Calu3 (cell line): ENCODE measurements around the gene MEGF10. TPM values are rescaled to one million over a fixed set of nuclear protein-coding genes. Genes with fewer than 3 reads are reported as not detected.

Source experiments
- BruUV-seq: library from RNA; stranded (reverse); fragments of 400-500 nt; replicated peaks from 2 replicates; lab custom pipeline; 2021; lab: Mats Ljungman, UMichigan
- CTCF ChIA-PET: fragments of 300-600 bp; sonication (Branson Sonifier 250); formaldehyde crosslinking; loops from one replicate; lab custom pipeline; 2022; ENCODE audit warnings: antibody characterized with exemption; lab: Charles Lee
- DNase-seq: peaks from one replicate; pipeline ENCODE4 v3.0.0; 2022
- H3K27ac Mint-ChIP-seq: one replicate; pipeline ENCODE4 v1.8.0; 2022; ENCODE audit warnings: mixed read lengths; ENCODE audit not compliant: unreplicated experiment
- H3K27me3 Mint-ChIP-seq: one replicate; pipeline ENCODE4 v1.8.0; 2022; ENCODE audit warnings: mixed read lengths; ENCODE audit not compliant: unreplicated experiment
- H3K36me3 Mint-ChIP-seq: one replicate; pipeline ENCODE4 v1.8.0; 2022; ENCODE audit warnings: mild to moderate bottlenecking, moderate library complexity, mixed read lengths; ENCODE audit not compliant: insufficient read depth, unreplicated experiment
- H3K4me1 Mint-ChIP-seq: one replicate; pipeline ENCODE4 v1.8.0; 2022; ENCODE audit warnings: mild to moderate bottlenecking, low read depth, mixed read lengths; ENCODE audit not compliant: unreplicated experiment
- H3K4me3 Mint-ChIP-seq: one replicate; pipeline ENCODE4 v1.8.0; 2022; ENCODE audit warnings: mild to moderate bottlenecking, low read depth, moderate library complexity, mixed read lengths; ENCODE audit not compliant: unreplicated experiment
- H3K9me3 Mint-ChIP-seq: one replicate; pipeline ENCODE4 v1.8.0; 2022; ENCODE audit warnings: low read depth, mixed read lengths; ENCODE audit not compliant: unreplicated experiment
- intact Hi-C: fragments of 100-400 bp; cut with micrococcal nuclease; formaldehyde crosslinking; loops from one replicate; pipeline ENCODE4 v1.10.0; 2022; ENCODE audit not compliant: unreplicated experiment
- total RNA-seq: library from RNA; stranded (reverse); gene quantifications from 2 replicates; pipeline ENCODE4 v1.2.3, GENCODE V29; 2022
- TF ChIP-seq, protein P1 (sequence below): fragments of 200-600 bp; IDR thresholded peaks from one replicate; pipeline ENCODE4 v1.8.0; 2022; ENCODE audit warnings: antibody characterized with exemption; ENCODE audit not compliant: unreplicated experiment

MEGF10 gene
- total RNA-seq, 1 experiment from 2014 or later = 0.71 TPM

DNA sequence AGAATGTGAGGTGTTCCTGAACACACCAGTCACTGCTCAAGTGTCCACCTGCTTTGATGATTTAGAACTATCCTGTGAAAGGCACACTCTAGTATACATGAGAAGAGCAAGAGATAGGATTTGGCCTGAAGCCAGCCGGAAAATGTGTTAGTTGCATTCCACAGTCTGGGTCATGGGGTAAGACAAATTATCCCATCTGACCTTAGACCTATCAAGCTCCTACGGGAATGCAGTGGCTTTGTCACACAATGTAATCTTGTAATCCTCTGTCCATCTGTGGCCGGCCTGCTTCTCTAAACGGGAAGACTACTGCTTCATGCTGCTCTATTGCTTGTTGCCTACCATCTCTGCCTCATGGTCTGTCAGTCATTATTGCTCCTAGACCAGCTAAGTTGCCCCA is 134.4 kb downstream of the MEGF10 start:
- no peaks in the 10 kb centered on the region for H3K36me3 Mint-ChIP-seq
- intact Hi-C loops = no loop called here
- no peaks in the 10 kb centered on the region for H3K27me3 Mint-ChIP-seq
- H3K9me3 Mint-ChIP-seq = no peaks in the 10 kb centered on the region
- peaks cover 20% of the 10 kb centered on the region for H3K4me1 Mint-ChIP-seq
- no peak overlapping the region for H3K4me3 Mint-ChIP-seq
- BruUV-seq = no TSS peak
- CTCF ChIA-PET = no interaction called here
- DNase-seq = no peak
- H3K27ac Mint-ChIP-seq = no peak overlapping the region
- TF ChIP-seq, protein P1, sequence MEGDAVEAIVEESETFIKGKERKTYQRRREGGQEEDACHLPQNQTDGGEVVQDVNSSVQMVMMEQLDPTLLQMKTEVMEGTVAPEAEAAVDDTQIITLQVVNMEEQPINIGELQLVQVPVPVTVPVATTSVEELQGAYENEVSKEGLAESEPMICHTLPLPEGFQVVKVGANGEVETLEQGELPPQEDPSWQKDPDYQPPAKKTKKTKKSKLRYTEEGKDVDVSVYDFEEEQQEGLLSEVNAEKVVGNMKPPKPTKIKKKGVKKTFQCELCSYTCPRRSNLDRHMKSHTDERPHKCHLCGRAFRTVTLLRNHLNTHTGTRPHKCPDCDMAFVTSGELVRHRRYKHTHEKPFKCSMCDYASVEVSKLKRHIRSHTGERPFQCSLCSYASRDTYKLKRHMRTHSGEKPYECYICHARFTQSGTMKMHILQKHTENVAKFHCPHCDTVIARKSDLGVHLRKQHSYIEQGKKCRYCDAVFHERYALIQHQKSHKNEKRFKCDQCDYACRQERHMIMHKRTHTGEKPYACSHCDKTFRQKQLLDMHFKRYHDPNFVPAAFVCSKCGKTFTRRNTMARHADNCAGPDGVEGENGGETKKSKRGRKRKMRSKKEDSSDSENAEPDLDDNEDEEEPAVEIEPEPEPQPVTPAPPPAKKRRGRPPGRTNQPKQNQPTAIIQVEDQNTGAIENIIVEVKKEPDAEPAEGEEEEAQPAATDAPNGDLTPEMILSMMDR = no peak

DNA sequence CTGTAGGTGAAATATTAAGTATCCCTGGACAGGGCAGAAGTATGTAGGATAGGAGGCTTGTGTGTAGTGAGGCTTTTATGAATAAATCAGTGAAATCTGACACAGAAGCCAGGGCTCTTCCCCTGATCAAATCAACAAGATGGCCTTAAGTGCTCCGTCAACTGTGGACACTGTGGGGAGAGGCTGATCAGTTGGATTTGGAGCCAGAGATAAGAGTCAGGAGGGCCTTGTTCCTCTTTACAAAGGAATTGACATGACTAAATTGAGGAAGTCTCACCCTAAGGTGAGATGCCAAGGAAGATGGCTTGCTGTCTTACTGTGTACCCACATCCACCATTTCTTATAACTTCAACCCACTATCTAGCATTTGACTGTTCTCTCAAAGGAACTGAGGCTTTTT is 135.3 kb downstream of the MEGF10 start:
- Mint-ChIP-seq H3K4me1 (peaks cover 29% of the 10 kb centered on the region), H3K27me3 (no peaks in the 10 kb centered on the region), H3K27ac (no peak overlapping the region), H3K36me3 (no peaks in the 10 kb centered on the region), H3K4me3 (no peak overlapping the region), H3K9me3 (no peaks in the 10 kb centered on the region)
- no peak for DNase-seq
- TF ChIP-seq, protein P1 = no peak
- BruUV-seq = no TSS peak
- CTCF ChIA-PET = no interaction called here
- intact Hi-C loops = no loop called here

DNA sequence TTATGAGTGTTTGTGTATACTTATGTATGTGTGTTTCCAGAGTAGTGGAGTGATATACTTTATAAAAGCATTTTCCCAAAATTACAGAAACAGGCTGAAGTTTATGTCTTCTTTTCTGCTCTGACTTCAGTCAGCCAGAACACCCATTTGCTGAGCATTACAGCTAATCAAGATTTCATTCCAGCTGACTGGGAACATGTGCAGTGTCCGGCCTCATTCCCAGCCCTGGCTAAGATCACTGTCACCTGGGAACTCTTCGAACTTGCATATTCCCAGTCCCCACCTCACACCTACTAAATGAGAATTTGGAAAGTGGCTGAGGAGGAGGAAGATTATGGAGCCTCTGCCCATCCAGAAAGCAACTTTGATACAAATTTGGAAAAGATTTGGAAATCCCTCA is 136.1 kb downstream of the MEGF10 start:
- Mint-ChIP-seq H3K27me3 (no peaks in the 10 kb centered on the region), H3K4me3 (no peak overlapping the region), H3K27ac (no peak overlapping the region), H3K9me3 (no peaks in the 10 kb centered on the region), H3K4me1 (peaks cover 34% of the 10 kb centered on the region), H3K36me3 (no peaks in the 10 kb centered on the region)
- CTCF ChIA-PET = no interaction called here
- no peak for DNase-seq
- TF ChIP-seq, protein P1 = no peak
- BruUV-seq = no TSS peak
- intact Hi-C loops = no loop called here

DNA sequence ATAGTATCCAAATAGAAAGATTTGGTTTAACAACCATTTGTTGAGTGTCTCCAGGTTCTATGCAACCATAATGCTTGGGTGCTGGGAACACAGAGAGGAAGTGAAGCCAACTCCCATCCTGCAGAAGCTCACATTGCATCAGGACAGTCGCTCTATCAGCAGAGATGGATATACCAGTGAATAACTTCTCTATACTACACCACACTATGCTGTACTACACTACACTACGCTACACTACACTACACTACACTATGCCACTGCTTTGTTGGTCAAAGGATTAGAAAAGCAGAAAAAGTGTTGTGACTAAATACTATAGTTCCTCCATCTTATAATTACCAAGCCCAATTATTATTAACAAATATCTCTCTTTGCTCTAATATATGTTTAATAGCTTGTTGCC is 137.7 kb downstream of the MEGF10 start:
- CTCF ChIA-PET = interaction anchor here (0.5 to 1.5 kb wide), 8 partner anchors 9 to 908 kb away, joined by 3 to 9 read pairs (median 4); no protein-coding TSS in a partner anchor
- TF ChIP-seq, protein P1 = no peak
- Mint-ChIP-seq H3K27ac (peak overlapping the region; percentile 66), H3K36me3 (no peaks in the 10 kb centered on the region), H3K4me1 (peaks cover 34% of the 10 kb centered on the region), H3K9me3 (no peaks in the 10 kb centered on the region), H3K27me3 (no peaks in the 10 kb centered on the region), H3K4me3 (no peak overlapping the region)
- BruUV-seq = no TSS peak
- intact Hi-C loops = no loop called here
- DNase-seq = no peak
